ENCODE measurements around the gene CTTNBP2. TPM values are rescaled to one million over a fixed set of nuclear protein-coding genes. Genes with fewer than 3 reads are reported as not detected.

The CTTNBP2 gene
- polyA plus RNA-seq, 1 donor from 2014 or later = 53.5 TPM

DNA sequence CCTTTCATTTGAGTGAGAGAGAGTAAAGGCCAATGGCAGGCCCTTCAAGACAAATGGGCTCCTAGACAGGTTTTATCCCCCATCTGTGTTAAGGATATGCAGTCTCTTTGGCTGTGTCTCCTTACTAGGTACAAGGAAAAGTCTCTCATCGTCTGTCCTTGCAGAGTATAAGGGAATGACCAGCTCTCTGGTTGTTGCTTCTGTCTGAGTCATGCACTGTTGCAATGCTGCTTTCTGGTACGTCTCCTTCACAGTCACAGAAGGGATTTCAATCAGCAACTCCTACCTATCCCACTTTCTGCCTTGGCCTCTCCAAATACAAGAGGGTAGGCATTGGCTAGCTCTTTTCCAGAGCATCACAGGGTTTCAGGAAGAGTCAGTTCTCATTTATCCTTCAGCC, 48.1 kb downstream of the CTTNBP2 start:
- Histone ChIP-seq H3K4me3 (ENCODE audit: low read length) (no peak overlapping the region), H3K9me2 (ENCODE audit: insufficient read depth, low read length) (no peaks in the 10 kb centered on the region), H2AFZ (ENCODE audit: low read depth, low read length) (no peak overlapping the region), H3K9me3 (ENCODE audit: low read length) (no peaks in the 10 kb centered on the region), H3K9ac (ENCODE audit: low read length) (no peak overlapping the region), H3K27me3 (ENCODE audit: insufficient read depth, low read depth, low read length) (no peaks in the 10 kb centered on the region), H3K4me2 (ENCODE audit: low read length) (no peak overlapping the region), H3K36me3 (ENCODE audit: insufficient read depth, low read length) (peaks cover 3% of the 10 kb centered on the region), H4K20me1 (ENCODE audit: insufficient read depth) (peaks cover 4% of the 10 kb centered on the region), H3K79me2 (replicated peaks; ENCODE audit: insufficient read depth, low read length) (no peaks in the 10 kb centered on the region), H3F3A (ENCODE audit: insufficient read depth, low read length, poor library complexity, severe bottlenecking) (no peaks in the 10 kb centered on the region), H3K27ac (ENCODE audit: low read length) (no peak overlapping the region)
- no peak for TF ChIP-seq EP300 (conservative IDR thresholded peaks at IDR 0.05; ENCODE audit: poor library complexity, severe bottlenecking)
- TF ChIP-seq POLR2AphosphoS5 (IDR thresholded peaks at IDR 0.05) = no peak
- TF ChIP-seq, protein P1, sequence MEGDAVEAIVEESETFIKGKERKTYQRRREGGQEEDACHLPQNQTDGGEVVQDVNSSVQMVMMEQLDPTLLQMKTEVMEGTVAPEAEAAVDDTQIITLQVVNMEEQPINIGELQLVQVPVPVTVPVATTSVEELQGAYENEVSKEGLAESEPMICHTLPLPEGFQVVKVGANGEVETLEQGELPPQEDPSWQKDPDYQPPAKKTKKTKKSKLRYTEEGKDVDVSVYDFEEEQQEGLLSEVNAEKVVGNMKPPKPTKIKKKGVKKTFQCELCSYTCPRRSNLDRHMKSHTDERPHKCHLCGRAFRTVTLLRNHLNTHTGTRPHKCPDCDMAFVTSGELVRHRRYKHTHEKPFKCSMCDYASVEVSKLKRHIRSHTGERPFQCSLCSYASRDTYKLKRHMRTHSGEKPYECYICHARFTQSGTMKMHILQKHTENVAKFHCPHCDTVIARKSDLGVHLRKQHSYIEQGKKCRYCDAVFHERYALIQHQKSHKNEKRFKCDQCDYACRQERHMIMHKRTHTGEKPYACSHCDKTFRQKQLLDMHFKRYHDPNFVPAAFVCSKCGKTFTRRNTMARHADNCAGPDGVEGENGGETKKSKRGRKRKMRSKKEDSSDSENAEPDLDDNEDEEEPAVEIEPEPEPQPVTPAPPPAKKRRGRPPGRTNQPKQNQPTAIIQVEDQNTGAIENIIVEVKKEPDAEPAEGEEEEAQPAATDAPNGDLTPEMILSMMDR (IDR thresholded peaks at IDR 0.05; ENCODE audit: poor library complexity, severe bottlenecking) = no peak
- no peak for TF ChIP-seq TAF1 (IDR thresholded peaks at IDR 0.05; ENCODE audit: low read depth)
- TF ChIP-seq REST (IDR thresholded peaks at IDR 0.05; ENCODE audit: borderline replicate concordance) = no peak
- TF ChIP-seq EZH2 (IDR thresholded peaks at IDR 0.05; ENCODE audit: borderline replicate concordance, insufficient read depth, low read length, poor library complexity, severe bottlenecking) = no peak
- TF ChIP-seq SMC3 (conservative IDR thresholded peaks at IDR 0.05; ENCODE audit: poor library complexity) = no peak
- no peak for TF ChIP-seq RAD21 (conservative IDR thresholded peaks at IDR 0.05)
- no peak for TF ChIP-seq MXI1 (conservative IDR thresholded peaks at IDR 0.05; ENCODE audit: poor library complexity, severe bottlenecking)

GRCh38 chr7:117824592-117824991, 48.6 kb downstream of the CTTNBP2 start:
- Histone ChIP-seq H3K9ac (ENCODE audit: low read length) (no peak overlapping the region), H4K20me1 (ENCODE audit: insufficient read depth) (peaks cover 4% of the 10 kb centered on the region), H3K9me2 (ENCODE audit: insufficient read depth, low read length) (no peaks in the 10 kb centered on the region), H3K36me3 (ENCODE audit: insufficient read depth, low read length) (peaks cover 3% of the 10 kb centered on the region), H3K27me3 (ENCODE audit: insufficient read depth, low read depth, low read length) (no peaks in the 10 kb centered on the region), H3K4me3 (ENCODE audit: low read length) (no peak overlapping the region), H3F3A (ENCODE audit: insufficient read depth, low read length, poor library complexity, severe bottlenecking) (no peaks in the 10 kb centered on the region), H2AFZ (ENCODE audit: low read depth, low read length) (no peak overlapping the region), H3K79me2 (replicated peaks; ENCODE audit: insufficient read depth, low read length) (no peaks in the 10 kb centered on the region), H3K4me2 (ENCODE audit: low read length) (no peak overlapping the region), H3K27ac (ENCODE audit: low read length) (no peak overlapping the region), H3K9me3 (ENCODE audit: low read length) (no peaks in the 10 kb centered on the region)
- TF ChIP-seq SMC3 (conservative IDR thresholded peaks at IDR 0.05; ENCODE audit: poor library complexity) (no peak), EZH2 (IDR thresholded peaks at IDR 0.05; ENCODE audit: borderline replicate concordance, insufficient read depth, low read length, poor library complexity, severe bottlenecking) (no peak), REST (IDR thresholded peaks at IDR 0.05; ENCODE audit: borderline replicate concordance) (no peak), MXI1 (conservative IDR thresholded peaks at IDR 0.05; ENCODE audit: poor library complexity, severe bottlenecking) (no peak), TAF1 (IDR thresholded peaks at IDR 0.05; ENCODE audit: low read depth) (no peak), RAD21 (conservative IDR thresholded peaks at IDR 0.05) (no peak), EP300 (conservative IDR thresholded peaks at IDR 0.05; ENCODE audit: poor library complexity, severe bottlenecking) (no peak), POLR2AphosphoS5 (IDR thresholded peaks at IDR 0.05) (no peak)
- TF ChIP-seq, protein P1 (IDR thresholded peaks at IDR 0.05; ENCODE audit: poor library complexity, severe bottlenecking) = no peak
